ENCODE results near the gene YIPF5.

Gene YIPF5

GRCh38 chr5:144122641-144123040, 47.8 kb downstream of the YIPF5 start:
- no peak for DNase-seq (ENCODE audit: low read depth)

GRCh38 chr5:144122081-144122480, 48.4 kb downstream of the YIPF5 start:
- DNase-seq (ENCODE audit: low read depth) = no peak

GRCh38 chr5:144121577-144121976, 48.9 kb downstream of the YIPF5 start:
- no peak for DNase-seq (ENCODE audit: low read depth)

GRCh38 chr5:144120661-144121180, 49.7 kb downstream of the YIPF5 start:
- no peak for DNase-seq (ENCODE audit: low read depth)

- no peak for DNase-seq (ENCODE audit: low read depth)
These were observed 53.0 kb downstream of the YIPF5 start for GRCh38 chr5:144117412-144117811.

DNA sequence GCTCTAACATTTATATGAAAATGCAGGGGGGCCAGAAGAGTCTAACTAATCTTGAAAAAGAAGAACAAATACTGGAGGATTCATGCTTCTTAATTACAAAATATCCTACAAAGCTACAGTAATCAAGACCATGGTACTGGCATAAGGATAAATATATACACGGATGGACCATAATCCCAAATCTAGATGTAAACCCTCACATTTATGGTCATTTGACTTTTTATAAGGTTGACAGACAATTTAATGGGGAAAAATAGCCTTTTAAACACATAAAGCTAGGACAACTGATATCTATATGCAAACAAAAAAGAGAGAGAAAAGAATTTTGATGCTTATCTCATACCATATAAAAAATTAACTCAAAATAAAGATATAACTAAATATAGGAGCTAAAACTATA, 55.9 kb downstream of the YIPF5 start:
- no peak for DNase-seq (ENCODE audit: low read depth)

All from stimulated activated CD8-positive, alpha-beta memory T cell treated with anti-CD3 and anti-CD28 coated beads, Interleukin-12 subunit alpha, Interleukin-12 subunit beta, amount 100 ng/mL, for 1 hour (primary cell).